A673 (cell line): ENCODE measurements around the gene CEP164.

ENCODE experiments used
- EZH2 ChIP-seq: fragments of 200-600 bp; sonication (generic); IDR thresholded peaks from 2 replicates; pipeline ENCODE4 v1.6.1; 2017; ENCODE audit warnings: borderline replicate concordance, low read depth, mild to moderate bottlenecking, mixed read lengths, antibody characterized with exemption, low read length; ENCODE audit not compliant: poor library complexity, severe bottlenecking
- TF ChIP-seq, protein P1 (sequence below): fragments of 300-800, 200-600 bp; sonication (generic); conservative IDR thresholded peaks from 2 replicates; pipeline ENCODE4 v1.5.1; 2017; ENCODE audit warnings: low read depth, mild to moderate bottlenecking, antibody characterized with exemption, low read length, moderate library complexity, mixed read lengths

DNA sequence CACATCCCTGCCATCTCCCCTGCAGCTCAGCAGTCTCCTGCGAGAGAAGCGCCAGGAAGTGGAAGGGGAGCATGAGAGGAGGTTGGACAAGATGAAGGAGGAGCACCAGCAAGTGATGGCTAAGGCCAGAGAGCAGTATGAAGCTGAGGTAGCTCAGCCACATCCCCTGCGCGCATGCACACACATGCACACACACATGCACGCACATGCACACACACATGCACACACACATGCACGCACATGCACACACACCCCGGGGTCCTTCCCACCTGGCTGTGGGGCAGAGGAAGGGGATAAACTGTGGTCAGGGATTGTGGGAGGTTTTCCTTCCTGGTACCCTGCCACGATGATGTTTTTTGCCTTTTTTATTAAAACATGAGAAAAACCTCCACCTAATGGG lies 65.3 kb downstream of the CEP164 start:
- TF ChIP-seq, protein P1, sequence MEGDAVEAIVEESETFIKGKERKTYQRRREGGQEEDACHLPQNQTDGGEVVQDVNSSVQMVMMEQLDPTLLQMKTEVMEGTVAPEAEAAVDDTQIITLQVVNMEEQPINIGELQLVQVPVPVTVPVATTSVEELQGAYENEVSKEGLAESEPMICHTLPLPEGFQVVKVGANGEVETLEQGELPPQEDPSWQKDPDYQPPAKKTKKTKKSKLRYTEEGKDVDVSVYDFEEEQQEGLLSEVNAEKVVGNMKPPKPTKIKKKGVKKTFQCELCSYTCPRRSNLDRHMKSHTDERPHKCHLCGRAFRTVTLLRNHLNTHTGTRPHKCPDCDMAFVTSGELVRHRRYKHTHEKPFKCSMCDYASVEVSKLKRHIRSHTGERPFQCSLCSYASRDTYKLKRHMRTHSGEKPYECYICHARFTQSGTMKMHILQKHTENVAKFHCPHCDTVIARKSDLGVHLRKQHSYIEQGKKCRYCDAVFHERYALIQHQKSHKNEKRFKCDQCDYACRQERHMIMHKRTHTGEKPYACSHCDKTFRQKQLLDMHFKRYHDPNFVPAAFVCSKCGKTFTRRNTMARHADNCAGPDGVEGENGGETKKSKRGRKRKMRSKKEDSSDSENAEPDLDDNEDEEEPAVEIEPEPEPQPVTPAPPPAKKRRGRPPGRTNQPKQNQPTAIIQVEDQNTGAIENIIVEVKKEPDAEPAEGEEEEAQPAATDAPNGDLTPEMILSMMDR: no peak
- no peak for TF ChIP-seq EZH2
